AG04449 (cell line): ENCODE data around the gene ACTRT3.

Experiments
- CTCF ChIA-PET: fragments of 350-600 bp; formaldehyde crosslinking; extraction: SDS; loops from one replicate; lab custom pipeline; 2021; ENCODE audit warnings: antibody characterized with exemption; lab: Yijun Ruan, JAX
- POLR2A ChIA-PET: fragments of 400-600, 350-600 bp; formaldehyde crosslinking; extraction: SDS; loops from one replicate; lab custom pipeline; 2020; ENCODE audit warnings: antibody characterized with exemption, inconsistent platforms; lab: Yijun Ruan, JAX
- DNase-seq: peaks from one replicate; pipeline ENCODE4 v3.0.0-alpha.2; 2010; ENCODE audit warnings: low read depth, low spot score
- H3K4me3 ChIP-seq: 2 replicates; pipeline ENCODE4 v1.5.1; 2011; ENCODE audit warnings: low read depth, mild to moderate bottlenecking, control low read depth, low read length
- TF ChIP-seq, protein P1 (sequence below): IDR thresholded peaks from one replicate; pipeline ENCODE4 v1.5.1; 2011; ENCODE audit warnings: mild to moderate bottlenecking, moderate library complexity, low read length, control low read depth, inconsistent platforms; ENCODE audit not compliant: insufficient read depth; ENCODE audit errors: missing control alignments

ACTRT3 gene

DNA sequence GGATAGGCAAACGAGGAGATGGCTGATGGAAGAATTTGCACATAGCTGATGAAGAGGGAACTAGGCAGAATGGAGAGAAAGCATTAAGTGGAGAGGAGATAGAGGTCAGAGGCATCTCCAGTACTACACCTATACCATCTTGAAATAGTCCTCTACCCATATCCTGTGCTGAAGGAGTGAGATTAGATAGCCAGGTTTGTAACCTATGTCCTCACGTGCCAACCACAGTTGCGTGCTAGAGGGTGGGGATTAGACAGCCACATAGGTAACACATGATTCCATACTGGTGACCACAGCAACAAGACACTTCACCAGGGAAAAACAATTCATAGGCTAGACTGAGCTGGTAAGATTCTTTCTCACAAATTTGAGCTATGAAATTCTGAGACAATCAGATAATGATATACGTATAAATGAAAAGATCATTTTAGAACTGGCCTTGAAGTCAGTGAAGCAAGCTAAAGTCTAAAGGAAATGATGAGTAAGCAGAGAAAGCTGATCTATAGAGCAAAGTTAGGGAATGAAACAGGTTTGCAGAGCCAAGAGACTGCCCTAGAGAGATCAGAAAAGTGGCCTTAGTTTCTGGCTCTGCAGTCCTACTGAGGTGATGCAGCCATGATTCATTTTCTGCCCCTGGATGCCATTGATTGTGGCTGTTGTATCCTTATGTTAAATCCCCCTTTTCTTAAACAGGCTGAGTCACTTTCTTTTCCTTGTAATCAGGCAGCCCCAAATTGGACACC lies 21.5 kb upstream of the ACTRT3 start:
- CTCF ChIA-PET = no interaction called here
- TF ChIP-seq, protein P1, sequence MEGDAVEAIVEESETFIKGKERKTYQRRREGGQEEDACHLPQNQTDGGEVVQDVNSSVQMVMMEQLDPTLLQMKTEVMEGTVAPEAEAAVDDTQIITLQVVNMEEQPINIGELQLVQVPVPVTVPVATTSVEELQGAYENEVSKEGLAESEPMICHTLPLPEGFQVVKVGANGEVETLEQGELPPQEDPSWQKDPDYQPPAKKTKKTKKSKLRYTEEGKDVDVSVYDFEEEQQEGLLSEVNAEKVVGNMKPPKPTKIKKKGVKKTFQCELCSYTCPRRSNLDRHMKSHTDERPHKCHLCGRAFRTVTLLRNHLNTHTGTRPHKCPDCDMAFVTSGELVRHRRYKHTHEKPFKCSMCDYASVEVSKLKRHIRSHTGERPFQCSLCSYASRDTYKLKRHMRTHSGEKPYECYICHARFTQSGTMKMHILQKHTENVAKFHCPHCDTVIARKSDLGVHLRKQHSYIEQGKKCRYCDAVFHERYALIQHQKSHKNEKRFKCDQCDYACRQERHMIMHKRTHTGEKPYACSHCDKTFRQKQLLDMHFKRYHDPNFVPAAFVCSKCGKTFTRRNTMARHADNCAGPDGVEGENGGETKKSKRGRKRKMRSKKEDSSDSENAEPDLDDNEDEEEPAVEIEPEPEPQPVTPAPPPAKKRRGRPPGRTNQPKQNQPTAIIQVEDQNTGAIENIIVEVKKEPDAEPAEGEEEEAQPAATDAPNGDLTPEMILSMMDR = no peak
- POLR2A ChIA-PET = no interaction called here
- DNase-seq = no peak
- no peak overlapping the region for H3K4me3 ChIP-seq

DNA sequence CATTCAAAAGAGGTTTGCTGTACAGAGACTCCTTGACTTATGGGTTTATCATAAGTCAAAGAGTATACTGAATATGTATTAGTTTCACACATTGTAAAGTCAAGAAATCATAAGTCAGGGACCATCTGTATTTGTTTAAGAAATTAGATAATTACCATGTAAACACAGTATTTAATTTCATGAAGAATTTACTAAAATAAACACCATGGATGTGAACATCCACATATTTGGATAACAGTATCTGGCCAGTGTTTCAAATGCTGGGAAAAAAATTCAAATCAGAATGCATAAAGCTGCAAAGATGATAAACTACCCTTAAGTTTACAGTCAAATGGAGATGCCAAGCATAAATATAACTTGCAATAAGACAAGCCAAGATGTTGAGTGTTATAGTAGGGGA lies 20.9 kb upstream of the ACTRT3 start:
- TF ChIP-seq, protein P1 = no peak
- POLR2A ChIA-PET = no interaction called here
- no peak for DNase-seq
- CTCF ChIA-PET = no interaction called here
- no peak overlapping the region for H3K4me3 ChIP-seq

DNA sequence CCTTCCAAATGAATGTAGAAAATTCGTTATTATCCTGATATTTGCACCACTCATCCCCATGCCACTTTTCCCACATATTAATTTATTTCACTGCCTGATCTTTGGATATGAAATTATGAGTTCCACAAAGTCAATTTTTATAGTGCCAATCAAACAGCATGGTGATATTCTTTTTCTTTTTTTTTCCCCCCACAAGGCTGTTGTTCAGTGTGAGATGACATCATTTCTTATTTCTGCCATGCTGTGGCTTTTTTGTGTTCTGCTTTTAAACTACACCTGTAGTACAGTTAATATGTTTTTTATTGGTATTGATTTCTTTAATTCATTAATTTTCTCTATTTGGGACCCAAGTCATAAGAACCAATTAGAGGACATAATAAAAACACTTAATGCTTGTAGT lies 18.4 kb upstream of the ACTRT3 start:
- H3K4me3 ChIP-seq = no peak overlapping the region
- DNase-seq = no peak
- TF ChIP-seq, protein P1 = no peak
- CTCF ChIA-PET = no interaction called here
- POLR2A ChIA-PET = no interaction called here

DNA sequence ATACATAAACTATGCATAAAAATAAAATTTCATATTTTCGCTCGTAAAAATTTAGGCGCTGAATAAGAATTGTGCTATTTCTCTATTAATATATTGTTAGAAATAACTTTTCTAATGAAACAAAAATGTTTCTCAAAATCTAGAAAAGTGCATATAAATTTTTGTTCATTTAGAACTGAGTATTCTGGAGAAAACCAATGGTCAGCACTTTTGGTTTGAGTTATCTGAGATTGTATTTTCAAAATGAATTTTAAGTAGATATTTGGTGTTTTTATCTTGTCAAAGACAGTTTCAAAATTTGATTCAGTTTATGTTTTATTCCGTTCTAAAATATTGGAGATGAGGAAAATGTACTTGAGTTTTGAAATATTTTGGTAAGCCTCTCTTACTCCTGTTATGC lies 17.8 kb upstream of the ACTRT3 start:
- no peak for DNase-seq
- no peak overlapping the region for H3K4me3 ChIP-seq
- TF ChIP-seq, protein P1 = no peak
- CTCF ChIA-PET = no interaction called here
- POLR2A ChIA-PET = no interaction called here

DNA sequence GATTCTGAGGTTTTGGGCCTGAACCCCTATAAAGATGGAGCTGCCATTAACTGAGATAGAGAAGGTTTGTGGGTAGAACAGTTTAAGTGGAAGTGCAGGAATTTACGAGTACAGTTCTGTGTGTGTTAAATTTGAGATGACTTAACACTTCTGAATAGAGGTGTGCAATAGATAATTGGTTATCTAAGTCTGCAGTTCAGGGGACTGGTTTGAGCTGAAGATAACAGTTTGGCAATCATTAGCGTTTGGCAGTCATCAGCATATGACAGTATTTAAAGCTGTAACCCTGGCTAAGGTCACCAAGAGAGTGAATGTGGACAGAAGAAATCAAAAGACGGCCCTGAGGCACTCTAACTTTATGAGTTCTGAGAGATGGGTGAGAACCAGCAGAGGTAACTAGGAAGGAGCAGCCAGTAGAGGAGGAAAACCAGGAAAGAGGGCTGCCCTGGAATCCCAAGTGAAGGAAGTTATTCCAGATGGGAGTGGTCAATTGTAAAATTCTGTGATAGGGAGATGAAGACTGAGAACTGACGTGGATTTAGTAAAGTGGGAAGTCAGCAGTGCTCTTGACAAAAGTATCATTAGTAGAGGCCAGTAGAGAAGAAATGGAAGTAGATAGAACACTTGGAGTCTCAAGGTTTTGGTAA lies 12.0 kb upstream of the ACTRT3 start:
- DNase-seq = no peak
- CTCF ChIA-PET = interaction anchor here (1.0 kb wide), 1 partner anchor 9 kb away, joined by 4 read pairs; no protein-coding TSS in a partner anchor
- POLR2A ChIA-PET = no interaction called here
- TF ChIP-seq, protein P1 = no peak
- H3K4me3 ChIP-seq = no peak overlapping the region

DNA sequence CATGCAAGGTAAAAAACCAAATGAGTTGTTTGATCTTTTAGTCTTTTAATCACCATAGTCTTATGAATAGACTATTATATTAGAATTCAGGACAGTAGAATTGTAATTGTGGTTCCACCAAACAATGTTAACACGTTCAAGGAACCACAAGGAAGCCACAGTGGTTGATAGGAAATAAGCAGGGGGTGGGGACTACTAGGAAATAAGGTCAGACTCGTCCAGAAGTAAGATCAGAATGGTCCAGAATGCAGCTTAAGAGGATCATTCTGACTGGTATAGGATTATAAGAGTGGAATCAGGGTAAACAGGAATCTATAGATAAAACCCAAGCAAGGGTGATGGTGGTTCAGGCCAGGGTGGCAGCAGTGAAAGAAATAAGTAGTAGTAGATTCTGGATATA lies 11.4 kb upstream of the ACTRT3 start:
- no peak for DNase-seq
- ChIA-PET CTCF (interaction anchor here (1.0 kb wide), 1 partner anchor 8 kb away, joined by 4 read pairs; no protein-coding TSS in a partner anchor), POLR2A (no interaction called here)
- TF ChIP-seq, protein P1 = no peak
- no peak overlapping the region for H3K4me3 ChIP-seq
